B cell (primary cell): ENCODE measurements around the gene HSD17B14.

Experiments used
- CTCF ChIP-seq: fragments of 200-600 bp; IDR thresholded peaks from one replicate; pipeline ENCODE4 v1.8.0; 2022; ENCODE audit warnings: antibody characterized with exemption, mild to moderate bottlenecking
- EZH2 ChIP-seq: IDR thresholded peaks from 2 replicates; pipeline ENCODE4 v1.6.1; 2012; ENCODE audit warnings: borderline replicate concordance, low read depth, mild to moderate bottlenecking, moderate library complexity, low read length; ENCODE audit not compliant: insufficient read depth, poor library complexity, severe bottlenecking

GRCh38 chr19:48821633-48822032 lies 14.7 kb downstream of the HSD17B14 start:
- TF ChIP-seq EZH2 (no peak), CTCF (no peak)
